Measurements from ENCODE around the gene DPYSL3.

DPYSL3 gene

DNA sequence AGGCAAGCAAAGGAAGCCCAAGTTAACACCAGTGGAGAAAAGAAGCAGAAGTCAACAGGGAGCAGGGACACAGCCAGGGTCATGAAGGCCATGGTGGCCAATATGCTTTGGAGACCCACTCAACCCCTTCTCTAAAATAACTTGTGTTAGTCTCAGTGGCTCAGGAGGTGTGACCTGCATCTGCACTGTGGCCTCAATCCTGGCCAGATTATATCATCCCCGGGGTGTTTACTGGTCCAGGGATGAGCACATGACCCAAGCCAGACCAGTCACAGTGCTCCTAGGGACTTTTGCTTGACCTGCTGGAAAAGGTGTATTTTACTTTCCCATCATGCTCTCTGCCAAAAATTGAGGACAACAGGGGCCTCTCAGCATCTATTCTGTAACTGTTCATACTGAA, 105.2 kb downstream of the DPYSL3 start:
- Mint-ChIP-seq H3K9me3 (no peaks in the 10 kb centered on the region), H3K4me3 (no peak overlapping the region), H3K27ac (no peak overlapping the region), H3K36me3 (no peaks in the 10 kb centered on the region), H3K27me3 (no peaks in the 10 kb centered on the region), H3K4me1 (no peaks in the 10 kb centered on the region)
- ATAC-seq (replicated peaks) (no peak), DNase-seq (no peak)

DNA sequence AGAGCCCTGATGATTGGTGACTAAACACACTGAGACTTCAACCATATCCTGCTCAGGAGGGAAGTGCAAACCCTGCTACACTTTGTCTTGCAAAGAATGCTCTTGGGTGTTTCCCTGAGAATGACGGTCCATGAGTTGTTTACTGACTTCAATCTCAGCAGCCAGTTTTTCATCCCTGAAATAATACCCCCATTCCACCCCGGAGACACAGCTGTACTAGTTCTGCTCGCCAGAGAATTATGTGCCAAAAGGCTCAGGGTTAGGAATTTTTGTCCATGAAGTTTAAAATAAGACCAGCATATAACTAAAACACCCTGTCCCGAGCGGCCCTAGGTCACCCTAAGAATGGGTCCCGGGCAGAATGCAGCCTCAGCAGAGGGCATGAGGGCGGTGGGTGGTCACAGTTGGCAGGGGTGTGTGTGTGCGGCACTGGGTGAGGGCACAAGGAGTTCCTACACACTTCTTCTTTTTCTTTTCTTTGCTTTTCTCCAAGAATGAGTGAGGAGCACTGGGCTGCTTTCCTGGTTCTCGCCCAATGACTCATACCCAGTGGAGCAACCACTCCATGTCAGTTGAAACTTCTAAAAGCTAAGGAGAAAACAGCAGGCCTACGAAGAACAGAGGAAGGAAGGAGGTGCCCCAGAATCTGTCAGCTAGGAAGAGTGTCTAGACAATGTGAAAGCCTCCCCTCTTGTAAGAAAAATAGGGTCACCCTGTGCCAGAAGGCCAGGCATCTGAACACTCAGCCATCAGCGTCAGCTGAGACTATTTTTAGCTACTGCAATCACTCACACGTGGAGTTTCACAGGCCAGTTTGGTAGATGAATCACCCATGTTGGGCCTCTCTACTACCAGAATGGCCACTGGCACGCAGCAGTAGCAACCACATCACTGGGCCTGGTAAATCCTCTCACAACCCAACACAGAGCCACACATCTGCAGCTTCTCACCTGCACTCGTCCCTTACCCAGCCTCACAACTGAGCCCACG, 105.9 kb downstream of the DPYSL3 start:
- peak in 1 of 2 donors; percentile 38 for ATAC-seq (replicated peaks)
- DNase-seq = no peak
- Mint-ChIP-seq H3K9me3 (no peaks in the 10 kb centered on the region), H3K4me3 (no peak overlapping the region), H3K4me1 (no peaks in the 10 kb centered on the region), H3K27ac (no peak overlapping the region), H3K27me3 (no peaks in the 10 kb centered on the region), H3K36me3 (no peaks in the 10 kb centered on the region)

DNA sequence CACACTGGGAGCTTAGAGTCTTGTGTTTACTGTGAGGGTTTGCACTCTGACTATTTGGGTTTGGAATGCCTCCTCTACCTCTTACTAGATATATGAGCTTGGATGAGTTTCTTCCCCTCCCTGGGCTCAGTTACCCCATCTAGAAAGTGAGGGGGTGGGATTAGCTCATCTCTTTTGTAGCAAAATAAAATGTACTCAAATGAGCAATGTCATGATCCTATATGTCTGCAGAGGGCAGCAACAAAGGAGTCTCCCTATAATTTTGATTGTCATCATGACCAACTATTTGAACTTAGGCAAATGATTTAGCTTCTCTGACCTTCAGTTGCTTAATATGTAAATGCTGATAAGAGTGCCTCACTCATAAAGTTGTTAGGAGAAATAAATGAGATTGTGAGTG, 109.0 kb downstream of the DPYSL3 start:
- Mint-ChIP-seq H3K27ac (no peak overlapping the region), H3K36me3 (no peaks in the 10 kb centered on the region), H3K27me3 (no peaks in the 10 kb centered on the region), H3K4me1 (no peaks in the 10 kb centered on the region), H3K4me3 (no peak overlapping the region), H3K9me3 (no peaks in the 10 kb centered on the region)
- DNase-seq = no peak
- no peak for ATAC-seq (replicated peaks)

DNA sequence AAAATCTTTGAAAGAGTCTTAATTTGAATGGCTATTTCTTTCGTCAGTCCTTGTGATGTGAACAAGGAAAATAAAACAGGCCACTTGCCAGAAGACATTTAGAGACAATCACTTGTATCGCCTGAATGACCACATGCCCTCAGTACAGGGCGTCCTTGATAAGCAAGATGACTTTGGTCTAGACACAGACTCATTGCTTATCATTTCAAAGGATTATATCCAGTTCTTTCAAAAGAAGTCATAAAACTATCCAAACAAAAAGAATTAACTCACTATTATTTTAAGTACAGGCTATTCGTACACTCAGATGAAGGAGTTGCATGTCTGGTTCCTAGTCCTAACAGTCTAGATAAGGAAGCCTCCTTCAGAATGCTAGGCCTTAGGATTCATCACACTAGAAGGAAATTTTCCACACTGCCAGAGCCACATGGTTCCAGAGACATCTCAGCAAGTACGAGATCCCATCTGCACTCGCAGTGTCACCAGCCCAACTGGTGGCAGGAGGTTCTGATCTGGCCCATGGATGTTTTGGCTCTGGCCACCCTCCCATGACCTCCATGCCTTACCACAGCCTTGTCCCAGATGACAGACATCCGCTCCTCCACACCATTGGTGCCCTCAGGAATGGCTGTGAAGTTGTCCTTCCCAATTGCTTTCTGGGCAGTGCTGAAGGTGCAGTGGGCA, 109.6 kb downstream of the DPYSL3 start:
- Mint-ChIP-seq H3K36me3 (no peaks in the 10 kb centered on the region), H3K27me3 (no peaks in the 10 kb centered on the region), H3K9me3 (no peaks in the 10 kb centered on the region), H3K4me3 (no peak overlapping the region), H3K4me1 (no peaks in the 10 kb centered on the region), H3K27ac (no peak overlapping the region)
- DNase-seq (no peak), ATAC-seq (replicated peaks) (no peak)

DNA sequence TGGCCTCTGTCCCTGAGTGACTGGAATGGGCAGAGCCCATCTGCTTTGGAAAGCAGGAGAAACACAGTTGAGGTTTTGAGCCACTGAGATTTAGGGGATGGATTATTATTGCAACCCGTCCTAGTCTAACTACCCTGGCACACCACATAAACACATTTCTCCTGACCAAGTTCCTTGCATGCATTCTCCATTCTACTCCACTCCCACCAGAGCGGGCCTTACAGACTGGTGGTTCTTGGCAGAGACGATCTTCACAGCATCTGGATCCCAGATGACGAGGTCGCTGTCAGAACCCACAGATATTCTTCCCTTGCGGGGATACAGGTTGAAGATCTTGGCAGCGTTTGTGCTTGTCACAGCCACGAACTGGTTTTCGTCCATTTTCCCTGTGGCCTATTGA, 111.0 kb downstream of the DPYSL3 start:
- no peaks in the 10 kb centered on the region for H3K9me3 Mint-ChIP-seq
- ATAC-seq (replicated peaks) (no peak), DNase-seq (no peak)
- H3K36me3 Mint-ChIP-seq = no peaks in the 10 kb centered on the region
- no peak overlapping the region for H3K4me3 Mint-ChIP-seq
- H3K27ac Mint-ChIP-seq = no peak overlapping the region
- no peaks in the 10 kb centered on the region for H3K4me1 Mint-ChIP-seq
- H3K27me3 Mint-ChIP-seq = no peaks in the 10 kb centered on the region

DNA sequence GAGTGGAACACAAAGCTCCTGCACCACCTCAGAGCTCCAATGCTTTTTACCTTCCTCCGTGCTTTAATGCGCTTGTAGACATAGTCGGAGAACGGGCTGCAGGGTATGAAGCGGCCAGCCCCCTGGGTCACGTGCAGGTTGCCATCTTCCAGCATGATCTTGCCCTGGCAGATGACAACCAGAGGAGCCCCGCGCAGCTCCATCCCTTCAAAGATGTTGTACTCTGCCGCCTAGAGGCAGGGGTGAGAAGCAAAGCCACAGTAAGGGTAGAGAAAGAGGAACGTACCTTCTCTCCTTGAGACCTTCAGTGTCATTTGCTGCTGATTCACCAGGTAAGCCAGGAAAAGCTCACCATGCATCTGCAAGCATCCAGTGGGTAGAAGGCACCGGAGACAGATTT, 112.3 kb downstream of the DPYSL3 start:
- ATAC-seq (replicated peaks) (no peak), DNase-seq (no peak)
- Mint-ChIP-seq H3K4me3 (no peak overlapping the region), H3K27me3 (no peaks in the 10 kb centered on the region), H3K9me3 (no peaks in the 10 kb centered on the region), H3K4me1 (no peaks in the 10 kb centered on the region), H3K36me3 (no peaks in the 10 kb centered on the region), H3K27ac (no peak overlapping the region)

DNA sequence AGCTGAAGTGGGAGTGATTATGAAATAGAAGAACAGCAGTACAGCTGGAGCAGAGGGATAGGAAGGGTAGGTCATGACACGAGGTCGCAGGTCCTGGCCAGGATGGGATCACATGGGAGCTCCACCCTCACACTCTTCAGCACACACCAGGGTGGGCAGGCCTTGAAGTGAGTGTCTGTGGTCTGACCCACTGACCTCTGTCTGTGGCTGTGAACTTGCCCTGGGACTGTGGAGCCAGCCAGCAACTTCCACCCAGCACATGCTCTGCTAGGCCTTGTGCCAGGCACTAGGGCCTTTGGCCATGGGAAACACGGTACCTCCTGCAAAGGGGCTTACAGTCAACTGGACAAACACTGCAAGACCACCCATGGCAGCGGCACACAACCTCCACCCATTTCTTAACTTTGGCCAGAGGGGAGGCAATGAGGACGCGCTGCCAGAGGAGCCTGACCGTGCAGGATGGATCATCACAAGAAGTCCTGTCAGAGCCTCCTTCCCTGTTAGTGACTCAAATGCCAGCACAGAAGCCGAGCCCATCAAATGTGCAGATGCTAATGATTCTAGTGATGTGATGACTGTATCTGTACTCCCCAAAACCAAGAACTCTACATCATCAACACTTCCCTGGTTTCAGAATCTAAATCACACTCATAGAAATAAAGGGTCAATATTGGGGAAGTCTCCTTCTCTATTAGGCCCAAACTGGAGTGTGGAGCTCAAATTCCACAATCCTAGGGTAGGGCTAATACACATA, 113.6 kb downstream of the DPYSL3 start:
- Mint-ChIP-seq H3K9me3 (no peaks in the 10 kb centered on the region), H3K4me3 (no peak overlapping the region), H3K4me1 (no peaks in the 10 kb centered on the region), H3K36me3 (no peaks in the 10 kb centered on the region), H3K27me3 (no peaks in the 10 kb centered on the region), H3K27ac (no peak overlapping the region)
- DNase-seq (no peak), ATAC-seq (replicated peaks) (no peak)

DNA sequence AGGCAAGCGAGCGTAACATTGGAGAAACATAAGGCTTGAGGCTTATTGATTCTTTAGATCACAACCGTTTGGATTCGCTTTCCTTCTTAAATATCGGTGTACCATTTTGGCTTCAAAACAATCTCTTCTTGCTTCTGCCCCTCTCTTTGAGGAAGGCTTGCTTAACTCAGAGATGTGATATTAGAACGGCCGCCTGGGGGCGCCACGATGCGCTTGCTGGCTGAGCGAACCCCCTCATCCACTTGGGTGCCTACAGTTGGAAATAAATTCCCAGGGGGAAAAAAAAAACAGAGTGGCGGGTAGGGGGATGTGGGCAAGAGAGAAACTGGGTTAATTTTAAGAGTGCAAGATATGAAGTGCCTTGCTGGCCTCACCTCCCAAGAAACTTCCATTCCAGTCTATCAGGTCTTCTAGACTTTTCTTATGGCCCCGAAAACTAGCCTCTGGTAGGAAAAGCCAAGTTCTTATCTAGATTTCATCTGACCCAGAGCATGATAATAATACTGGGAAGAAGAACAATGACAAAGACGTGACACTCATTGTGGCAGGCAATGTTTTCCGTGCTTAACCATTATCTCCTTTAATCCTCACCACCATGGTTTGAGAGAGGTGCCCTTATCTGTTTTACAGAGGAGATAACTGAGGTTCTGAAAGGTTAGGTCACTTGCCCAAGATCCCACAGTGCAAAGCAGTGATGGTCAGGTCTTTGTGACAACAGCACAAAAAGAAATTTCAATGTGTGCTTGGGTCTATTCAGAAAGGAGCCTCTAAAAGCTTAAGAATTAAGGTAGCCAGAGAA, 115.8 kb downstream of the DPYSL3 start:
- Mint-ChIP-seq H3K9me3 (no peaks in the 10 kb centered on the region), H3K27me3 (peaks cover 4% of the 10 kb centered on the region in 2 donors), H3K4me1 (no peaks in the 10 kb centered on the region), H3K36me3 (no peaks in the 10 kb centered on the region), H3K27ac (no peak overlapping the region), H3K4me3 (no peak overlapping the region)
- ATAC-seq (replicated peaks) (no peak), DNase-seq (no peak)

DNA sequence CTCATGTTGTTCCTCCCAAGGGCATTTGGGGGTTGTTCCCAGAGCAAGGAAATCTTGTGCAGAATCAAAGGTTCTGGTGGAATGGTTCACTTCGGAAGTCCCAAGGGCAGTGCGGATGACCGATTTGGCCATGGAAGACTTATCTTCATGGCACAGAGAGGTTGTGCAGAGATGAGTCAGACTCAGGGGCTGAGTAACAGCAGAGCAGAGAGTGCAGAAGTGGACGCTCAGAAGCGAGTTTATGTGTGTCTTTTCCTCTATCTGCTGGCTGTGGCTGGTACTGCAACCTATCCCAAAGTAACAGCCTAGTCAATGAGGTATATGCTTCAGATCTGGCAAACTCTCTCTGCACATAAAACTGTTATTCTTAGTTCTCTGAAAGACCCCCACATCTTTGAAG, 118.1 kb downstream of the DPYSL3 start:
- Mint-ChIP-seq H3K36me3 (no peaks in the 10 kb centered on the region), H3K27ac (no peak overlapping the region), H3K27me3 (peaks cover 4 to 5% of the 10 kb centered on the region in 2 donors), H3K4me3 (no peak overlapping the region), H3K4me1 (no peaks in the 10 kb centered on the region), H3K9me3 (no peaks in the 10 kb centered on the region)
- ATAC-seq (replicated peaks) (peak; percentile 71 to 80), DNase-seq (no peak)

DNA sequence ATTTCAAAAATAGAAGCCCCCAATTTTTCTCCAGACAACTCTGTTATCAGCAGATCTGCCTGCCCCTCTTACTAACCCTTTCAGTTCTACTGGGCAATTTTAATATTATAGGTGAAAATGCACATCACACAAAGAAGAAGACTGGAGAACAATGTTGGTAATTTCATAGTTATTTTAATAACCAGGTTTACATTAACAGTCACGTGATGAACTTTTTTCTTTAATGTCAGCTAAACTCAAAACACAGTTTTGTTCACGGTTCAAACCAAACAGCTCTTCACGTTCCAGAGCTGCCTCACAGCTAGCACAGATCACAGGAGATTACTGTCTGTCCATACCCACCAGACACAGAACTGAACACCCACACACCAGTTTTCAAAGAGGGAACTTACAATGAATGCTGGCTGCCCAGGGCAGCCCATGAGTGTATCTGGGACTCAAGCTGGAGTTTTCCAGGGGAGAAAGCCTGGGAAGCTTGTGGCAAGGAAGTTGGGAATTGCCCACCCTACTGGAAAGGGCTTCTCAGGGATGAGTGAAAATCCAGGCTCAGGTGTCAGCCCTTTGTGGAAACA, 119.1 kb downstream of the DPYSL3 start:
- DNase-seq (no peak), ATAC-seq (replicated peaks) (no peak)
- H3K27me3 Mint-ChIP-seq = peaks cover 4 to 5% of the 10 kb centered on the region in 2 donors
- no peaks in the 10 kb centered on the region for H3K36me3 Mint-ChIP-seq
- no peaks in the 10 kb centered on the region for H3K9me3 Mint-ChIP-seq
- no peaks in the 10 kb centered on the region for H3K4me1 Mint-ChIP-seq
- no peak overlapping the region for H3K4me3 Mint-ChIP-seq
- H3K27ac Mint-ChIP-seq = no peak overlapping the region

DNA sequence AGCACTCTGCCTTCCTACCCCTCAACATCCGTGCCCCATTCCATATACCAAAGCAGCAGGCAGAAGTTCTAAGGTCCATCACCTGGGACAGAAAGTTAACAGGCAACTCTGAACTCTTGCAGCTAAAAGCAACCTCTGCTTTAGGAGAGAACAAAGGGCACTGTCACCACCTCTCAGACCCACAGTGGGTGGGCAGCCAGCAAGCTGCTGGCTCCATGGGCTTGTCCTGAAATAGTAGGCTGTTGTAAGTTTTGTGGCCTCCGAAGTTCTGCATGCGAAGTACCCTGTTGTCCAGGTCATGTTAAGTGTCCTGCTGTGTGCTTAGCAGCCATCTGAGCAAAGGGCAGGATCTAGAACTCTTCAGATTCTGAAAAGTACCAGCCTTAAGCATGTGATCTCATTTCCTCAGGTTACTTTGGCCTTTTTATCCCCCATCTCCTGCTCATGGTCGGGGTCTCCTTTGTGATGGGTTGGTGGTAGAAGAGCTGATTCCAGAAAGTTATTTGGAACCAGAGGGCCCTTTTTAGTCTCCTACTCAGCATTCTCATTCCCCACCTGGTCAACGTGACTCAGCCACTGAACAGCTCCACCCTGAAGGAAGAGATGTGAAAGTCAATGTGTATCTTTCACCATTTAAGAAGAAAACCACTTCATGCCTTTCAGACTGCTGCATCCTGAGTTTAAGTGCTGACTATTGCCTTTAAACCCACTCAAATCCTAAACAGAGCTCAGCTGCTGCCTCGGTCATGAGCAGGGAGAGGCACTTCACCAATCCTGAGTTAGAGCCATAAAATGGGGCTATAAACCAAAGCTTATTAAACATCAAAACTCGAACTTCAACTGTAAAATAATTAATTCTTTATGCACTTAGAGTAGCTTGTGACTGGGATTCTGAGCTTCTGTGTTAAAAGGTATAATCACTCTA, 121.4 kb downstream of the DPYSL3 start:
- no peak for ATAC-seq (replicated peaks)
- no peaks in the 10 kb centered on the region for H3K9me3 Mint-ChIP-seq
- H3K4me1 Mint-ChIP-seq = no peaks in the 10 kb centered on the region
- no peak overlapping the region for H3K4me3 Mint-ChIP-seq
- no peak for DNase-seq
- H3K27me3 Mint-ChIP-seq = peaks cover 4 to 5% of the 10 kb centered on the region in 2 donors
- H3K27ac Mint-ChIP-seq = no peak overlapping the region
- no peaks in the 10 kb centered on the region for H3K36me3 Mint-ChIP-seq

DNA sequence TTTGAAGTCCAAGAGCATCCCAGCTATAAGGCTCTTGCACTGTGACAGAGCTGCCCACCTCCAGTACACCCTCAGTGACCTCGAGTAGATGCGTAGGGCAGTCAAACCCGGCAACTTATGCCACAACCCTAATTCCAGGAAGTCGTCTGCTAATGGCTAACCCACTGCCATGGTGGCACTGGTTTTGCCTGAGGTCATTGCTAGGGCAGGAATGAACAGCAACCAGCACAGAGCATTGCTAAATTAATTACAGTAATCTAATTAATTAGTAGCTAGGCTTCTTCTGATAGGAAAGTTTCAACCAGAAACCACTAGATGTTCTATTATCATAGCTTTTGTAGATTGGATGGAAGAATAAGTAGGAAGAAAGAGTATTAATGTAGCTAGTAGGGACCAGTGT, 122.8 kb downstream of the DPYSL3 start:
- Mint-ChIP-seq H3K9me3 (no peaks in the 10 kb centered on the region), H3K27me3 (peaks cover 4 to 5% of the 10 kb centered on the region in 2 donors), H3K36me3 (no peaks in the 10 kb centered on the region), H3K4me3 (no peak overlapping the region), H3K4me1 (no peaks in the 10 kb centered on the region), H3K27ac (no peak overlapping the region)
- DNase-seq (no peak), ATAC-seq (replicated peaks) (no peak)
